RKO (cell line): Measurements from ENCODE around the gene BYSL.

ENCODE experiments used
- DNase-seq: peaks from one replicate; pipeline ENCODE4 v3.0.0-alpha.2; 2016; ENCODE audit warnings: low spot score

BYSL gene

GRCh38 chr6:41976794-41977484 lies 55.6 kb downstream of the BYSL start:
- peak; percentile 52 for DNase-seq
